CD4-positive, alpha-beta T cell treated with Interleukin-6 at 100 ng/mL for 8 hours (primary cell): Measurements from ENCODE around the gene JPH4.

Source experiments
- DNase-seq: peaks from one replicate; pipeline ENCODE4 v3.0.0-alpha.2; 2020; ENCODE audit warnings: mixed read lengths, low spot score

Gene JPH4

DNA sequence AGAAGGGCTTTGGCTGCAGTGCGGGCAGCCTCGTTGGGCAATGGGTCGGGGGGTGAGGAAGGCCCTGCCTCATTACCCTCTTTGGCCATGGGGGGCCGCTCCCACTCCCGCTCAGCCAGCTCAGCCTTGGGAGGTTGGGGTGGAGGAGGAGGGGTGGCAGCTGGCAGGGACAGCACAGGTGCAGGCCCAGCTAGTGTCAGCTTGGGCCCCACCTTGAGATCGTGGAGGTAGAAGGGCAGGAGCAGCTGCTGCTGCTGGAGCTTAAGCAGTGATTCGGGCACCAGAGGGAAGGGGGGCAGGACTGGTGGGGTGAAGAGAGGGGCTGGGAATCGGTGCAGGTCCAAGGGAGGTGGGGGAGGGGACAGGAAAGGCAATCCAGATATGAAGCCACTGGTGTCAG is 53.0 kb downstream of the JPH4 start:
- DNase-seq, result no peak

DNA sequence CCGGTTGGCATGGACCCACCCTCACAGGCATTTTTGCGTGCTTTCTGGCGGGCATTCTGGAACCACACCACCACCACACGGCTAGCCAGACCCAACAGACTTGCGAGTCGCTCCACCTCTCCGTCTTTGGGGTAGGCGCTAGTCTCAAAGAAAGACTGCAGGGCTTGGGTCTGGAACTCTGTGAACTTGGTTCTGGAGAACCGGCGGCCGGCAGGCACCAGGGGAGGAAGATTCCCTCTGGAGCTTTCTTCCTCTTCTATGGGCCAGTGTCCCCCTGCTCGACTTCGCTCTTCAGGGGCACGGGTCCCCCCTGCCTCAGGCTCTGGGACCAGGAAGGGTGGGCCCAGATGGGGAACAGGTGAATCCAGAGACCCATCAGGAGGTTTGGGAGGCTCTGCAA is 53.6 kb downstream of the JPH4 start:
- no peak for DNase-seq

DNA sequence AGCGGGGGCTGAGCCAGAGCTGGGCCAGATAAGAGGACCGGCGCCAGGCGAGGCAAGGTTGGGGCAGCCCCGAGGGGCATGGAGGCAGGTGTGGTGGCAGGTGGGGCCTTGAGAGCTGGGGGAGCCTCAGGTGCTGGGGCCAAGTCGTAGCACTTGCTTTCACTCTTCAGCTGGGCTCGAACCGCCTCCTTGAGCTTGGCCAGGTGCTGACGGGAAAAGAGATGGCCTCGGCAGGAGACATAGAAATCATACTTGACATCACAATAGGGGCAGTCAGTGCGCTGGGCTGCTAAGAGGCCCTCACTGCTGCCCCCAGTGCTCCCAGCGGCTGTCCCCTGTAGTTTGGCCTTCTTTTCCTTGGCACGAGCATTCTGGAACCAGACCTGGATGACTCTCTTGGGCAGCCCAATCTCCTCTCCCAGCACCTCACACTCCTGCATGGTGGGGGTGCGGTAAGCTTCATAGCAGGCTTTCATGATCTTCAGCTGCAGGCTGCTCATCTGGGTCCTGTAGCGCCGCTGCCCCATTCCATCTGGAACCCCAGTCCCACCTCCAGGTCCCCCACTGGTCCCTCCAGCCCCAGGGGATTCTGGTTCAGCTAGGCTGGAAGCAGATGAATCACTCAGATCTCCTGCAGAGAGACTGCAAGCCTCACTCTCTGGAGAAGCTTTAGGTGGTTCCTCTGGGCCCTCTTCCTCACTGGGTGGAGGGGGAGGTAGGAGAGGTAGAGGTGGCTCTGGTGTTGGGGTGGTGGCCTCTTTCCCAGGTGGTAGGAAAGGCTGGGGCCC is 55.2 kb downstream of the JPH4 start:
- DNase-seq, result no peak

DNA sequence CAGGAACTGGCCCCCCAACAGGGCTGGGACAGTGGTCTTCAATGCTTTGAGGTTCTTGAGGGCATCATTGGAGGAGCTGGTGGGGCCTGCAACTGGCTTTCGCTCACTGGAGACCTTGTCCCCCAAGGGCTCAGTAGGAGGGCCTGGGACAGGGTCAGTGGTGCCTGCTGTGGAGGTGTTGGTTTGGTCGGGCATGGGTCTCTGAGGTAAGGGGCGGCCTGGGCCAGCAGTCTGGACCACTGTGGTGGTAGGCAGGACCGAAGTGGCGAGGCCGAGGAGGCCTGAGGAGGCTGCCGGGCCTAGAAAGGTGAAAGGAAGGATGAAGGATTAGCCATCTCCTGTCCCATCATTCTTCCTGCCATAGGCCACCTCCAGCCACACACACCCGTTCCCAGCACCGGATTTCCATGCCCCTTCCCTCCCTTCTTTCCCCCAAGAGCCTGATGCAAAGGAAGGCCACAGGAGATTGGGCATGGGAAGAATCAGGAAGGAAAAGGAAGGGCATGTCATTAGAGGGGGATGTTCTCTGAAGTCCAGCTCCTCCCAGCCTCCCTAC is 55.9 kb downstream of the JPH4 start:
- DNase-seq, result no peak

DNA sequence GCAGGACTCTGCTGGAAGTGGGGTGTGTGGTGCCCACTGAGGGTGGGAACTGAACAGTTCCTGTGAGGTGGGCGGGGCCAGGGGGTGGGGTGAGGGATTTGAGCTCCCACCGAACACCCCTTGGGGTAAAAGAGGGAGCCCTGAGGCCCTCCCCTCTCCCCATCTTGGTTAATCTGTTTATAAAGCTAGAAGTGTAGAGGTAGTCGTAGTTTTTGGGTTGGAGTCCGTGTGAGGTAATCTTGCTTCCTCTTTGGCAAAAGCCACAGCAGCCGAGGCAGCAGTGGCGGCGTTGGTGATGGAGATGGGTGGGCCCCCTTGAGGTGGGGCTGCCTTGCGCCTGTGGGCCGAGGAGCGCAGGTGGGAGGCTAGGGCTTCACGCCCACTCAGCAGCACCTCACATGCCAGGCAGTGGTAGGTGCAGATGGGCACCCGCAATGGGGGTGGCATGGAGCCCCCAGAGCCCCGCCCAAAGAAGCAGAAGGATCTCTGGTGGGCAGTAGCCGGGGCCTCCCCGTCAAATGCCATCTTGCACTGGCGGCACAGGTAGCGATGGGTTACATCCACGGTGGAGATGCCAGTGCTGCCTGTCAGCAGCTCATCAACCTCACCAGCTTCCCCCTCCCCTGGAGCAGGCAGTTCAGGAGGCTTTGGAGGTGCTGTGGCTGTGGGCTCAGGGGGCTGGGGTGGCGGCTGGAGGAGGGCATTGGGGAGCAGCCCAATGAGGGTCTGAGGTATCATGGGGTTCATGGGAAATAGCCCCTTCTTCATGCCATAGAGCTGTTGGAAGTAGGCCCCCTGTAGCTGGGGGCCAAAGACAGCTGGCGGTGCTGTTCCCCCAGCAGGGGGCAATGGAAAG is 56.6 kb downstream of the JPH4 start:
- DNase-seq, result no peak

DNA sequence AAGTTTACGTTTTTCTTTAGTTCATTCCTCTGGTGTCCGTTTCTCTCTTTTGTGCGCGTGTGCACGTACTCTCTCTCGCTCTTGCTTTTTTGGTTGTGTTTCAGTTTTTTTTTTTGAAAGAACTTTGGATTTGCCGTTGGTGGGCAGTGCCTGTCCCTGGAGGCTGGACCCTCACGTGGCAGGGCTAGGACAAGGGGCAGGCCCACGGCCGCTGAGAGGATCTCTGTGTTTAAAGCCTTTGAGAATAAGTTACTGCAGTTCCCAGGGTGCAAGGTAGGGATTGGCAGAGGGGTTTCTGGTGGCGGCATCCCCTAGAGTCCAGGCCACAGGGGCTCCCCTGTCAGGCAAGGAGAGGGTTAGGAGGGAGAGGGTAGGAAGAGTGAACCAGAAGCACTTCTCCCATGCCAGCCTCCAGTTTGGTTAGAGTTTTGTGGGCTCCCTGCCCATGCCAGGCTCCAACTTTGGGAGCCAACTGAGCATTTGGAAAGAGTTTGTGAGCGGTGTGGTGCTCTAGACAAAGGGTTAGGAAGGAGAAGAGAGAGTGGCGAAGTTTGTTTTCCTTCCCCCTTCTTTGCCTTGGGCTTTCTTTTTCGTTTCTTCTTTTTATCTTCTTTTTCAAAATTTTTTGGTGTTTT is 57.6 kb downstream of the JPH4 start:
- DNase-seq, result no peak

DNA sequence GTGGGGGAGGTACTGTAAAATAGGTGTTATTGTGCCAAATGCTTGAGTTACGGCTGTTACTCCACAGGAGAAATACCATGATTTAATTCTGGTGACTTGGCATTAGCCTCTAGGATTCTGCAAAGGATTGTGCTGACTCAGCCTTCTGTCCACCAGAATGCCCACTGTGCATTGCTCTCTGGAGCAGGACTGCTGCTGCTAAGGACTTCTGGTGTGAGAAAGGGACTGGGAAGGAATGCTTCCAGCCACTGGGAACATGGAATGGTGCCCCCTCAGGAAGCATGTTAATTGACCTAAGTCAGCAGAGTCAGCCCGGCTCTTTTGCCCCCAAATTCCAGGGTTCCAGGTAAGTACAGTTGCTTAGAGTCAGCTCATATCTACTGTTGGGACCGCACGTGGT is 59.9 kb downstream of the JPH4 start:
- DNase-seq, result no peak
